Measurements from ENCODE around the gene NTF3.

NTF3 gene

GRCh38 chr12:5438671-5439200, 6.8 kb downstream of the NTF3 start:
- Mint-ChIP-seq H3K36me3 (ENCODE audit: low read depth) (no peaks in the 10 kb centered on the region), H3K27ac (no peak overlapping the region), H3K9me3 (no peaks in the 10 kb centered on the region), H3K4me1 (ENCODE audit: low read depth) (no peaks in the 10 kb centered on the region), H3K4me3 (no peak overlapping the region), H3K27me3 (ENCODE audit: low read depth) (peaks cover 5% of the 10 kb centered on the region)
- DNase-seq (ENCODE audit: low spot score): no peak

- Mint-ChIP-seq H3K4me3 (no peak overlapping the region), H3K9me3 (no peaks in the 10 kb centered on the region), H3K27ac (no peak overlapping the region), H3K36me3 (ENCODE audit: low read depth) (no peaks in the 10 kb centered on the region), H3K4me1 (ENCODE audit: low read depth) (no peaks in the 10 kb centered on the region), H3K27me3 (ENCODE audit: low read depth) (peaks cover 5% of the 10 kb centered on the region)
- no peak for DNase-seq (ENCODE audit: low spot score)
These were observed 7.5 kb downstream of the NTF3 start for GRCh38 chr12:5439371-5439771.

GRCh38 chr12:5439788-5440300, 7.9 kb downstream of the NTF3 start:
- H3K4me1 Mint-ChIP-seq (ENCODE audit: low read depth): no peaks in the 10 kb centered on the region
- H3K27ac Mint-ChIP-seq: no peak overlapping the region
- no peak for DNase-seq (ENCODE audit: low spot score)
- no peaks in the 10 kb centered on the region for H3K36me3 Mint-ChIP-seq (ENCODE audit: low read depth)
- peaks cover 5% of the 10 kb centered on the region for H3K27me3 Mint-ChIP-seq (ENCODE audit: low read depth)
- no peak overlapping the region for H3K4me3 Mint-ChIP-seq
- no peaks in the 10 kb centered on the region for H3K9me3 Mint-ChIP-seq

GRCh38 chr12:5440978-5441377, 9.1 kb downstream of the NTF3 start:
- H3K9me3 Mint-ChIP-seq: no peaks in the 10 kb centered on the region
- no peak overlapping the region for H3K4me3 Mint-ChIP-seq
- H3K27me3 Mint-ChIP-seq (ENCODE audit: low read depth): peaks cover 5% of the 10 kb centered on the region
- DNase-seq (ENCODE audit: low spot score): no peak
- no peak overlapping the region for H3K27ac Mint-ChIP-seq
- no peaks in the 10 kb centered on the region for H3K4me1 Mint-ChIP-seq (ENCODE audit: low read depth)
- no peaks in the 10 kb centered on the region for H3K36me3 Mint-ChIP-seq (ENCODE audit: low read depth)

- Mint-ChIP-seq H3K4me3 (no peak overlapping the region), H3K27me3 (ENCODE audit: low read depth) (peaks cover 5% of the 10 kb centered on the region), H3K27ac (no peak overlapping the region), H3K4me1 (ENCODE audit: low read depth) (no peaks in the 10 kb centered on the region), H3K9me3 (no peaks in the 10 kb centered on the region), H3K36me3 (ENCODE audit: low read depth) (no peaks in the 10 kb centered on the region)
- no peak for DNase-seq (ENCODE audit: low spot score)
These were observed 9.8 kb downstream of the NTF3 start for GRCh38 chr12:5441497-5442236.

- H3K9me3 Mint-ChIP-seq: no peaks in the 10 kb centered on the region
- no peak overlapping the region for H3K4me3 Mint-ChIP-seq
- DNase-seq (ENCODE audit: low spot score): no peak
- no peak overlapping the region for H3K27ac Mint-ChIP-seq
- H3K4me1 Mint-ChIP-seq (ENCODE audit: low read depth): no peaks in the 10 kb centered on the region
- no peaks in the 10 kb centered on the region for H3K36me3 Mint-ChIP-seq (ENCODE audit: low read depth)
- peaks cover under 1% of the 10 kb centered on the region for H3K27me3 Mint-ChIP-seq (ENCODE audit: low read depth)
These were observed 10.5 kb downstream of the NTF3 start for GRCh38 chr12:5442251-5443006.

- H3K27ac Mint-ChIP-seq: no peak overlapping the region
- no peak overlapping the region for H3K4me3 Mint-ChIP-seq
- no peaks in the 10 kb centered on the region for H3K36me3 Mint-ChIP-seq (ENCODE audit: low read depth)
- no peaks in the 10 kb centered on the region for H3K4me1 Mint-ChIP-seq (ENCODE audit: low read depth)
- DNase-seq (ENCODE audit: low spot score): no peak
- no peaks in the 10 kb centered on the region for H3K27me3 Mint-ChIP-seq (ENCODE audit: low read depth)
- no peaks in the 10 kb centered on the region for H3K9me3 Mint-ChIP-seq
These were observed 12.6 kb downstream of the NTF3 start for GRCh38 chr12:5444520-5444919.

GRCh38 chr12:5447320-5447719, 15.4 kb downstream of the NTF3 start:
- H3K9me3 Mint-ChIP-seq: no peaks in the 10 kb centered on the region
- H3K27me3 Mint-ChIP-seq (ENCODE audit: low read depth): no peaks in the 10 kb centered on the region
- no peak overlapping the region for H3K4me3 Mint-ChIP-seq
- DNase-seq (ENCODE audit: low spot score): no peak
- H3K27ac Mint-ChIP-seq: no peak overlapping the region
- H3K36me3 Mint-ChIP-seq (ENCODE audit: low read depth): no peaks in the 10 kb centered on the region
- no peaks in the 10 kb centered on the region for H3K4me1 Mint-ChIP-seq (ENCODE audit: low read depth)

- no peak for DNase-seq (ENCODE audit: low spot score)
- no peaks in the 10 kb centered on the region for H3K27me3 Mint-ChIP-seq (ENCODE audit: low read depth)
- no peaks in the 10 kb centered on the region for H3K4me1 Mint-ChIP-seq (ENCODE audit: low read depth)
- H3K9me3 Mint-ChIP-seq: no peaks in the 10 kb centered on the region
- H3K36me3 Mint-ChIP-seq (ENCODE audit: low read depth): no peaks in the 10 kb centered on the region
- no peak overlapping the region for H3K27ac Mint-ChIP-seq
- no peak overlapping the region for H3K4me3 Mint-ChIP-seq
These were observed 19.3 kb downstream of the NTF3 start for GRCh38 chr12:5451251-5451650.

- DNase-seq (ENCODE audit: low spot score): no peak
- H3K4me3 Mint-ChIP-seq: no peak overlapping the region
- H3K27me3 Mint-ChIP-seq (ENCODE audit: low read depth): no peaks in the 10 kb centered on the region
- H3K4me1 Mint-ChIP-seq (ENCODE audit: low read depth): no peaks in the 10 kb centered on the region
- no peaks in the 10 kb centered on the region for H3K36me3 Mint-ChIP-seq (ENCODE audit: low read depth)
- no peaks in the 10 kb centered on the region for H3K9me3 Mint-ChIP-seq
- no peak overlapping the region for H3K27ac Mint-ChIP-seq
These were observed 20.7 kb downstream of the NTF3 start for GRCh38 chr12:5452569-5452968.

GRCh38 chr12:5453466-5453865, 21.6 kb downstream of the NTF3 start:
- Mint-ChIP-seq H3K9me3 (no peaks in the 10 kb centered on the region), H3K4me3 (no peak overlapping the region), H3K36me3 (ENCODE audit: low read depth) (no peaks in the 10 kb centered on the region), H3K27ac (no peak overlapping the region), H3K4me1 (ENCODE audit: low read depth) (no peaks in the 10 kb centered on the region), H3K27me3 (ENCODE audit: low read depth) (no peaks in the 10 kb centered on the region)
- DNase-seq (ENCODE audit: low spot score): no peak

GRCh38 chr12:5455045-5455444, 23.1 kb downstream of the NTF3 start:
- Mint-ChIP-seq H3K9me3 (no peaks in the 10 kb centered on the region), H3K4me1 (ENCODE audit: low read depth) (no peaks in the 10 kb centered on the region), H3K36me3 (ENCODE audit: low read depth) (no peaks in the 10 kb centered on the region), H3K27me3 (ENCODE audit: low read depth) (no peaks in the 10 kb centered on the region), H3K27ac (no peak overlapping the region), H3K4me3 (no peak overlapping the region)
- no peak for DNase-seq (ENCODE audit: low spot score)

GRCh38 chr12:5456030-5456429, 24.1 kb downstream of the NTF3 start:
- no peaks in the 10 kb centered on the region for H3K4me1 Mint-ChIP-seq (ENCODE audit: low read depth)
- no peak overlapping the region for H3K4me3 Mint-ChIP-seq
- H3K27ac Mint-ChIP-seq: no peak overlapping the region
- no peak for DNase-seq (ENCODE audit: low spot score)
- H3K9me3 Mint-ChIP-seq: no peaks in the 10 kb centered on the region
- H3K27me3 Mint-ChIP-seq (ENCODE audit: low read depth): no peaks in the 10 kb centered on the region
- no peaks in the 10 kb centered on the region for H3K36me3 Mint-ChIP-seq (ENCODE audit: low read depth)

- Mint-ChIP-seq H3K27ac (no peak overlapping the region), H3K27me3 (ENCODE audit: low read depth) (no peaks in the 10 kb centered on the region), H3K4me3 (no peak overlapping the region), H3K4me1 (ENCODE audit: low read depth) (no peaks in the 10 kb centered on the region), H3K36me3 (ENCODE audit: low read depth) (no peaks in the 10 kb centered on the region), H3K9me3 (no peaks in the 10 kb centered on the region)
- DNase-seq (ENCODE audit: low spot score): no peak
These were observed 25.0 kb downstream of the NTF3 start for GRCh38 chr12:5456906-5457305.

All from T-helper 2 cell treated with Interferon-gamma antibody and Interleukin-4, amounts not matched to agents 5 μg/mL and 100 μg/mL, for 36 hours (primary cell).